Activated effector memory CD4-positive, alpha-beta T cell treated with anti-CD3 and anti-CD28 coated beads, Interleukin-2, amount 50 U/mL, for 16 hours (primary cell): ENCODE results near the gene WDHD1.
"Not testable (repeated sequence)": the region's sequence is repeated elsewhere in the genome, so short reads cannot be mapped to it uniquely, and the experiment has no call there.

ENCODE experiments used
- DNase-seq: peaks from one replicate; pipeline ENCODE4 v3.0.0-alpha.2; 2020

The WDHD1 gene

DNA sequence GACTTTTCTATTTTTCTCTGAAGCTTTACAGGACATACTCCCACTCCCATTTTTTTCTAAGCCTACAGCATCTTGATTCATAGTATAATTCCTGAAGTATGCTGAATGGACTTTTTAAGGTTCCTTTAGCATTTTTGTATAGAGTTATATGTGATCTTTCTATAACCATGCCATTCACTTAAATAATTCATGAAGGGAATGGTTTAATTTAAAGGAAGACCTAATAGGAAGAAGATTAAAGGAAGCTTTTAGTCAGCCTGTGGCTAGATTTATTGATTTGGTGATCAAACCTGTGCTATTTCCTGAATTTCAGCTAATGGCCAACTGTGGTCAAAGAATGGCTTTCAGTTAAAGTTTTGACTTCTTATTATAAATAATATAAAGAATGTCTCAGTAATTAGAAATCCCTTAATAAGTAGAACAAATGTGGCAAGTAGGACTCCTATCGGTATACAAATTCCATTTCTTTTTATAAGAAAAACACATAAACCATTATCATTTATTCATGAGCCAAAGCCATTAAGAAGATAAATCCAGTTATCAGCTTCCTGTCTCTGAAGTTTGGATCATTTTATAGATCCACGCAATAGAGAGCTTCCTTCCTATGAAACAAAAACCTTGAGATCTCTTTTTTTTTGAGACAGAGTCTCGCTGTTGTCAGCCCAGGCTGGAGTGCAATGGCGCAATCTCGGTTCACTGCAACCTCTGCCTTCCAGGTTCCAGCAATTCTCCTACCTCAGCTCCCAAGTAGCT is 20.6 kb upstream of the WDHD1 start:
- DNase-seq: no peak

DNA sequence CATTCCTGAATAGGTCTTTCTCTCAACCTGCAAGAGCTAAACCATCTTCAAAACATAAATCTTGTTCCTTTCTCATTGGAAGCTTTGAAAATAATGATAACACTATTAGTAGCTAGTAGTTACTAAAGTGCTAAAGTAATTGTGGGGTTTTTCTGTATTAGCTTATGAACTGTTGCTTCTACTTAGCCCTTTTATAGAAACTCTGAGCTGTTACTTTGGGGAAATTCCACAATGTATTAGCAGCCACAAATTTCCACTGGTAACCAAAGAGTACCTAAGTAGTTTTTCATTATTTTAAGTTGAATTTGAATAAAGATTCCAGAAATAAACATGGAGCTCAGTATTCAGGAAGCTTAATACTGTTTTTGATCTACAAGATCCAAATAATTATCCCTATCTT is 18.2 kb upstream of the WDHD1 start:
- DNase-seq: no peak

DNA sequence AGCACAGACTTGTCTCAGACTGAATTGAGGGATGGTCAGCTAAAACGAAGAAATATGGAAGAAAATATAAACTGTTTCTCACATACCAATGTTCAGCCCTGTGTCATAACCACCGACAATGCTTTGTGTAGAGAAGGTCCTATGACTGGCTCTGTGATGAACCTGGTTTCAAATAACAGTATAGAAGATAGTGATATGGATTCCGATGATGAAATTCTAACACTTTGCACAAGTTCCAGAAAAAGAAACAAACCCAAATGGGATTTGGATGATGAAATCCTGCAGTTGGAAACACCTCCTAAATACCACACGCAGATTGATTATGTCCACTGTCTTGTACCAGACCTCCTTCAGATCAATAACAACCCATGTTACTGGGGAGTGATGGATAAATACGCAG is 16.6 kb upstream of the WDHD1 start:
- no peak for DNase-seq

DNA sequence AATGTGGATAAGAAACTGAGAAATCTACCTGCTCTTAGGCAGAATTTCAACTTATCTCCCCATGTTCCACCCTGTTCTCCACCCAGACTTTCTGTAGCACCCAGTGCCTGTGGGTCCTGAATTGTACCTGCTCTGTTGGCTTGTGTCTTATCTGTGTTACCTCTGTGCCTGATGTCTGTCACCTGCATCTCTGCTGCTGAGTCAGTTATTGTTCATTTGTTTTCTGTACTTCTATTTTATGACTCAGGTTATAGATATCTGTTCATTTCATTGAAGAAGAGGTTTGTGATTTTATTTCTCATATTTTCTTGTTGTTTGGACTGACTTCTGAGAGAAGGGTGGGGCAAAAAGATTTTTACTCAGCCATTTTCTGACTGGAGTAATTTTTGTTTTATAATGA is 11.8 kb upstream of the WDHD1 start:
- DNase-seq: no peak

DNA sequence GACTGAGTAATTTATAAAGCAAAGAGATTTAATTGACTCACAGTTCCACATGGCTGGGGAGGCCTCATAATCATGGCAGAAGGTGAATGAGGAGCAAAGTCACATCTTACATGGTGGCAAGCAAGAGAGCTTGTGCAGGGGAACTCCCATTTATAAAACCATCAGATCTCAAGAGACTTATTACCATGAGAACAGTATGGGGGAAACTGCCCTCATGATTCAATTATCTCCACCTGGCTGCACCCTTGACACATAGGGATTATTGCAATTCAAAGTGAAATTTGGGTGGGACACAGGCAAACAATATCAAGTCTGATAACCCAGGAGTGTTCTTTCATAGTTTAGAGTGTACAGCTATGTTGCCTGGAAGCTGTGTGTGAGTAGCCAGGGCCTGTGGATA is 11.1 kb upstream of the WDHD1 start:
- DNase-seq: not testable (repeated sequence)

DNA sequence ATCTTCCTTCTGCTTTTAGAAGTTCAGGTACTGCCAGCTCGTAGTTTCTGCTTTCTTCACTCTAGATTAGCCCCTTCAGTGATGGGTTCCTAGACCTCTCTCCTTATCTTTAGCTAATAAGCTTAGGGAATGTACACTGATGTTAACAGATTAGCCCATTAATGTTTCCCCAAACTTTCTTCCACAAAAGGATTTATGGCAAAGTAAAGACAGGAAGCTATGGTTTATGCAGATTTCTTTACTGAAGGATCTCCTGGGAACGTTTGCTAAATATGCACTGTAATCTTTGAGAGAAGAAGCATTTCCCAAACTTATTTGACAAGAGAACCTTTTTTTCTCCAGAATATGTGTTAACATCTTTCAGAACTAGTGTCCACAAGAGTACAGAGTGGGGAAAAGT is 4.3 kb upstream of the WDHD1 start:
- no peak for DNase-seq

DNA sequence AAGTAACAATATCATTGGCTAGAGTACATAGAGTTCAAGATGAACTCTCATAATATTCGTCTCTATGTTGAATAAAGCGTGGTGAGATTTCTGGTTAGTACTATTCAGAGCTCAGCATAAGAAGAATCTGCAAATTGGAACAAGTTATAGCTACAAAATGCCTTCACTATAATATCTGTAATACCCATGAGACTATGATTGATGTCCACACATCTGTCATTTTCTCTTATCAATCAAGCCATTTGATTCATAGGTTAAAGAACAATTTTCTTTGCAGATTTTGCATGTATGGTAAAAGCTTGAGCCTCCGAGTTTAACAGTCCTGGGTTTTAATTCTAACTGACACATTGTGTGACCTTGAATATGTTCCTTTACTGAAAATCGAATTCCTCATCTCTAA is 1.6 kb upstream of the WDHD1 start:
- DNase-seq: no peak

DNA sequence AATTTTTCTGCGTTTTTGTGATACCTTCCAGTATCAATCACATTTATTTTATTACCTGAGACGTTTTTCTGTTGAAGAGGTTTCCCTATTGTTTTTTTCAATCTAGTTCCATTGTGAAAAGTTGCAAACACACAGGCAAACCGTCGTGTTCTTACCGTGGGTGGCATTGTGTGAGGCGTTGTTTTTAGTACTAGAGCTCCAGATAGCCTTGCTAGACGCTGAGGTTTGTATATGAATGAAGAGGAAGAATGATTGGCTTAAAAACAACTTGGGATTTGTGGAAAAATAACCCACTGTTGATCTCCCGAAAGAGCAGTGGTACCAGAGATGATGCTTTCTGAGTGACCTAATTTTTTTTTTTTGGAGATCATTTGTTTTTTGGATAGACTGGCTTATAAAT is 1.2 kb upstream of the WDHD1 start:
- no peak for DNase-seq

DNA sequence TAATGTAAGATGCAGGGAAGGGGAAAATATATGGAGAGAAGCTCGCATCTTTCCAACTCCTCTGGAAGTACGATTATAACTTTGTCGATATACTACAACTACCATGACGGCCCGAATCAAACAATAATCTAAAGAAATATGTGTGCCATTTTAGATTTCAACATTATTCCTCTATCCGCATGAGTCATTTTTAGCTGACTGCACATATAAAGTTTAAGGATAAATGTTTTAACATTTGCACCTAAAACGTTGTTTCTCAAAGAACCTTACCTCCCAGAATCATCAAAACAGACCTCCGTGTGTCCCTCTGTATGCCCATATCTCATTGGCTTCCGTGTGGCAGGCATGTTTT is 482 bp downstream of the WDHD1 start:
- no peak for DNase-seq

DNA sequence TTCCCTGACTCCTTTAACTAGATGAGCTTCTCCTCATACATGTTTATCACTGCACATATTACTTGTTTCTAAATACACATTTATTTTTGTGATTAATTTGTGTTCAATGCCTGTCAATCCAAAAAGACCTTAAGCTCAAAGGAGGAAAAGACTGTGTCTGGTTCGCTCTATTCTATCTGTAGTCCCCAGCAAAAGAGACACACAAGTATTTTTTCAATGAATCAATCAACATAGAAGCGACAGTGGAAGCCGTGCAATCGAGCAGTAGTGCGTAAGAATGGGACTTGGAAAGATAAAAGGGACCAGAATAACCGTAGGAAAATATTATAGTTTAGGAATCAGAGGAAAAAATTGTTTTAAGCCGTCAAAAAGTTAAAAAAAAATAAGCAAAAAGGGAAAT is 951 bp downstream of the WDHD1 start:
- no peak for DNase-seq

DNA sequence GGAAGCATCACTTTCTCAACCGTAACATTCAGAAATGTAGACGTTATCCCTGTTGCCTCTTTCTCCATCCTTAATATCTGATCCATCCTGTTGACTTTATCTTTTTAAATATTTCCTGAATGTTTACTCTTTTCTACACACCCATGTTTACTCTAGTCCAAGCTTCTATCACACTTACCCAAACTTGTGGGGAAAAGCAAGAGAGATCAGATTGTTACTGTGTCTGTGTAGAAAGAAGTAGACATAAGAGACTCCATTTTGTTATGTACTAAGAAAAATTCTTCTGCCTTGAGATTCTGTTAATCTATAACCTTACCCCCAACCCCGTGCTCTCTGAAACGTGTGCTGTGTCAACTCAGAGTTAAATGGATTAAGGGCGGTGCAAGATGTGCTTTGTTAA is 2.5 kb downstream of the WDHD1 start:
- DNase-seq: not testable (repeated sequence)

DNA sequence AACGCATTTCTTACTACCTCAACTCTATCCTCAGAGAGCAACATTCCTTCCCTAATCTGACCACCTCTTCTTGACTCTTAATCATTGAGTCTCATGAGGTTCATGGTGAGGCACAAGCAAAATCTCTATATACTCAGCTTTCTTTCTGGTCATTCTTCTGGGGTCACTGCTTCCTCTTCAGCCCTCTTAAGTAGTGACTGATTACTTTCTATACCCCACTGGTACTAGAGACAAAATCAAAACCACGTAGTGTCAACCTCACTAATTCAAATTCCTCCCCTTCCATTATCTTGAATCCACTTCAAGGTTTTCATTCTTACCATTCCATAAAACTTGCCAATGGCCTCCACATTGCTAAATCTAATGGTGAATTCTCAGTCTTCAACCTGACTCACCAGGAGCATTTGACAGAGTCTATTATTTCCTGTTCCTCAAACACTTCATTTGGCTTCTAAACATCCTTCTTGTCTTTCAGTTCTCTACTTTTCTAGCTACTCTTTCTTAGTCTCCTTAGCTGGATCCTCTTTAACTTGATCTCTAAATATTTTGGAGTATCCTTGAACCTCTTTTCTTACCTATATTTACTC is 6.8 kb downstream of the WDHD1 start:
- DNase-seq: no peak

DNA sequence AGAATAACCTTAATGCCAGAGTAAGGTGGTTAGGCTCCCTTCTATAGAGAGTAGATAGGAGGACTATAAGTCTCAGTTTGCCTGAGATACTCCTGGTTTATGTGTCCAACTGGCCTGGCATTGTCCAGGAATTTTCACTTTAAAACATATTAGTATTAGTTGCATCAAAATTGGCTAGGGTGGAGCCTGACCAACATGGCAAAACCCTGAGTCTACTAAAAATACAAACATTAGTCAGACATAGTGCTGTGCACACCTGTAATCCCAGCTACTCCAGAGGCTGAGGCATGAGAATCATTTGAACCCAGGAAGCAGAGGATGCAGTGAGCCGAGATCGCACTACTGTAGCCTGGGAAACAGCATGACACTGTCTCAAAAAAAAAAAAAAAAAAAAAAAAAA is 11.9 kb downstream of the WDHD1 start:
- DNase-seq: no peak

DNA sequence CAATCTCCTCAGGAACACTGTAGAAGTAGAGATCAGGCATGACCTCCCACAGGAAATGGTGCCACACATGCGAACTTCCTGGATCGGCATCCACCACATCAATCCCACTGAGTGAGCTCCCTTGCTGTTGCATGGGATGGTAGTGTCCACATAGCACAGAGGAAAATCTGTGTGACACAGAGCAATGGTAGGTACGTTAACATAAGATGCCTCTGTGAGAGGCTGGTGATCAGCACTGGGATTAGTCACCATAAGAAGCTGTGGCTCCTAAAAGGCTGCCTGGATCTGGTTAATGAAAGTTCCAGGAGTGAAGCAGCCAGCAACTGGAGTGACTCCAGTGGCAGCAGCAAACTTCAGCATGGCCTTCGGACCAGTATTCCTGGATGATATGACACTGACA is 21.8 kb downstream of the WDHD1 start:
- DNase-seq: no peak

DNA sequence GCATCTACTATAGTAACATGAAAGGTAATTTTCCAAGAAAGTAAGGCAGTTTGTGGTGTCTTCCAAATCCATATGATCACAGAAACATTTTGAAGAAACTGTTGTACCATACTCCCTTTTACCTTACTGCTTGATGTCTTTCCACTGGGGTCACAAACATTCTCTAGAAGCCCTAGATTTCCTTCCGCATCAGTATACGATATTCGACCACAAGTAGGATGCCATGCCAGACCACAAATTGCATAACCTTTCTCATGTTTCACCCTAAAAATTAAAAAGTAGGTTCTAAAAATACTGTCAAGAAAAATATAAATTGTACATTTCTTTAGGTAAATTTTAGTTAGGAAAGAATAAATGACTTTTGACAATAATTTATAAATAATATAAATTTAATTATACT is 26.5 kb downstream of the WDHD1 start:
- DNase-seq: no peak

DNA sequence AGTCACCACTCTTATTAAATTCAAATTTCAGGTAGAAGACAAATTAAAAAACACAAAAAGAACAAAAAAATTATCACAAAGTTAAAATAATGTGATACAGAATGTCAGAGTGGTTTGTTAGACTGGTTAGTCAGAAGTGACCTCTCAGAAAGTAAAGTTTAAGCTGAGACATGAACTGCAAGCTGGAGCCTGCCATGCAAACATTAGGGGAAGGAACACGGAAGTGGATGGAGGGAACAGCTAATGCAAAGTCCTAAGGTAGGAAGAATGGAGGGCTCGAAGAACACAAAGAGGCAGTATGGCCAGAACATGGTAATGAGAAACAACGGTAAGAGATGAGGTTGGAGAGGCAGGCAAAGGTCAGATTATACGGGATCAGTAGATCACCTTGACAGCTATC is 41.7 kb downstream of the WDHD1 start:
- DNase-seq: no peak

DNA sequence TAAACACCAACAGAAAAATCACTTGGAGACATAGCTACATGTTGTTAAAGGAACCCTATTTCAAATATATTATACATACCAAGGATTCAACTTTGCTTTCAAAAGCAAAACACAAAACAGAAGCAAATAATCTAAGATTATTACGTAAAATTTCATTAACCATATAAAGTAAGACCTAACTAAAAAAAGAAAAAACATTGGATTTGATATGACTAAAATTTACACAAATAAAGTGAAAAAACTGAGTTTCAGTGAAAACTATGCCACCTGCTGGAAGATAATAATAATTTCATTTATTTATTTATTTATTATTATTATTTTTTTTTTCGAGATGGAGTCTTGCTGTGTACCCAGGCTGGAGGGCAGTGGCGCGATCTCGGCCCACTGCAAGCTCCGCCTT is 45.2 kb downstream of the WDHD1 start:
- no peak for DNase-seq

DNA sequence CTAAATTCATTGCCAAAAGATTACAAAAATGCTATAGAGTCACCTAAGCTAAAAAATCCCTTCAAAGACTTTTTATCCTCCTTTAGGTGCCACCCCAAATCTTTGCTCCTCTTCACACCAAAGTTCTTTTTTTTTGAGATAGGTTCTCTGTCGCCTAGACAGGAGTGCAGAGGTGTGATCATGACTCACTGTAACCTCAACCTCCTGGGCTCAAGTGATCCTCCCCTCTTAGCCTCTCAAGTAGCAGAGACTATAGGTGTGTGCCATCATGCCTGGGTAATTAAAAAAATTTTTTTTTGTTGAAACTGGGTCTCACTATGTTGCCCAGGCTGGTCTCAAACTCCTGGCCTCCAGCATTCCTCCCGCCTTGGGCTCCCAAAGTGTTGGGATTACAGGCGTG is 47.9 kb downstream of the WDHD1 start:
- no peak for DNase-seq

DNA sequence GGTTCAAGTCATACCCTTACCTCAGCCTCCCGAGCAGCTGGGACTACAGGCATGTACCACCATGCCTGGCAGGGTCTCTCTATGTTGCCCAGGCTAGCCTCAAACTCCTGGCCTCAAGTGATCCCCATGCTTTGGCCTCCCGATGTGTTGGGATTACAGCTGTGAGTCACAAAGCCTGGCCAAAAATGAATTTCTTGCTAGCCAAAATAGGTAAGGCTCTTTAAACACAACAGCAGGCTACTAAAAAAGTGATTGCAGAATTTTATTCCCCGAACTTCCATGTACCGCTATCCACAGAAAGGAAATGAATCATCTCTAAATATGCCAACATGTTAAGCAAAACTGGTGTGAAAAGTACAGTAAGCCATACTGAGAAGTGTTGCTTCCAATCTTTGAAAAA is 50.6 kb downstream of the WDHD1 start:
- DNase-seq: no peak

DNA sequence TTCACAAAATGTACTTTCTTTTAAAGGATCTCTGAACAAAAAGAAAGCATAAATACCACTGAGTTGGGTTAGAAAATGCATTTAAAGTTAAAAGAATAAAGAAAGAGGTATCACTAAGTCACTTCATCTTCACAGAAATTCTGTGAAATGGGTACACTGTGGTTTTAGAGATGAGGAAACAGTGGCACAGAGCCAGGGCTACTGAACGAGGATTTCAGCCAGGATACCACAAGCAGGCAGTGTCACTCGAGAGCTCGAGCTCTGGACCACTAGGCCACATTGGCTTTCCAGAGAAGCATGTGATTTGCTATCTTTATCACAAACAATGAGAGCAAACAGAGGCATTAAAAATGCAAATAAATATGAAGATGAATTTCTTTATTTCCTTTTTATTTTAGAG is 51.0 kb downstream of the WDHD1 start:
- no peak for DNase-seq

DNA sequence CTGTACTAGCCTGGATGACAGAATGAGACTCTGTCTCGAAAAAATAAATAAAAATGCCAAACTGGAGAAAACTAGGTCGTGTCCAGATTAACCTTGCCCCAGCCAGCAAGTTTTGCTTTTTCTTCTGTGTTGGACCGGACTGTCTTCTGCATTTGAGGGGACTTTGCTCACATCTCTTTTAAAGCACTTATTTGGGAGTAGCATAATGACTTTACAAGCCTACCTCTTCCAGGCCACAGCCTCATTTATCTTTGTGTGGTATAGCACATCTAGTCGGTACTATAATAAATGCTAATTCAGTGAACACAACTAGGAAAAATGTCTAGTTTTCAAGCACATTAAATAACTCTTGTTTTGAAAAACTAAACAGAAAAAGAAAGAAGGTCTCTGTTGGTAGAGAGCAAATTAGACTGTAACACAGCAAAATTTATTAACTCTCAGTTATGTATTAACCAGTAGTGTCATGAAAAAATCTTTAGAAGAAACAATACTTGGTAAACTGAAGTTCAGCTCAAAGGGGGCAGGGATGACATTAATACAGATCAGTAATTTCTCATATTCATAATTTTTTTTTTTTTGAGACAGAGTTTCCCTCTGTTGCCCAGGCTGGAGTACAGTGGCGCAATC is 52.0 kb downstream of the WDHD1 start:
- no peak for DNase-seq

DNA sequence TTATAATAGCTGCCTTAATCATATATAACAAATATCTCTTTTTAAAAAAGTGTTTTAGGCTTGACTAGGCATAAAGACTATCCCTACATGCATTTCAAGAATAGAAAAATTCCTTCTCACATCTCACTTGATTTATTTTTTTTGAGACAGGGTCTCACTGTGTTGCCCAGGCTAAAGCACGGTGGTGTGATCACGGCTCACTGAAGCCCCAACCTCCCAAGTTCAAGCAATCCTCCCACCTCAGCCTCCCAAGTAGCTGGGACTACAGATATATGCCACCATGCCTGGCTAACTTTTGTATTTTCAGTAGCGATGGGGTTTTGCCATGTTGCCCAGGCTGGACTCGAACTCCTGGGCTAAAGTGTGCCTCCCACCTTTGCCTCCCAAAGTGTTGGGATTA is 59.4 kb downstream of the WDHD1 start:
- no peak for DNase-seq

DNA sequence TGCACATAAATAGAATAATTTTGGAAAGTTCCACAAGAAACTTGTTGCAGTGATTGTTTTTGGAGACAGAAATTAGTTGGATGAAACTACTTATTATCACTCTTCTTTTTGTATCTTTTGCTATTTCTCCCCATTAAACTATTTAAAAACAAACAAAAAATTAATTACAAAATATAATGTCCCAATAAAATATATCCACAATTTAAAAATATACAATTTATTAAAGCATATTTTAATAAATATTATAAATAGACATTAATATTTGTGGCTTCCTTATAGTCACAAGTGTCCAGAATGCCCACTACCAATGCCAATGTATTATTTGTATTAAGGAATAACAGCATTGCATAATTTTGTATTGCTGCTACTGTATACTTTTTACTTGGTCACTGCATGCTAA is 71.8 kb downstream of the WDHD1 start:
- DNase-seq: no peak

DNA sequence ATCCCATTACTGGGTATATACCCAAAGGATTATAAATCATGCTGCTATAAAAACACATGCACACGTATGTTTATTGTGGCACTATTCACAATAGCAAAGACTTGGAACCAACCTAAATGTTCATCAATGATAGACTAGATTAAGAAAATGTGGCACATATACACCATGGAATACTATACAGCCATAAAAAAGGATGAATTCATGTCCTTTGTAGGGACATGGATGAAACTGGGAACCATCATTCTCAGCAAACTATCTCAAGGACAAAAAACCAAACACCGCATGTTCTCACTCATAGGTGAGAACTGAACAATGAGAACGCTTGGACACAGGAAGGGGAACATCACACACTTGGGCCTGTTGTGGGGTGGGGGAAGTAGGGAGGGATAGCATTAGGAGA is 73.3 kb downstream of the WDHD1 start:
- not testable (repeated sequence) for DNase-seq

DNA sequence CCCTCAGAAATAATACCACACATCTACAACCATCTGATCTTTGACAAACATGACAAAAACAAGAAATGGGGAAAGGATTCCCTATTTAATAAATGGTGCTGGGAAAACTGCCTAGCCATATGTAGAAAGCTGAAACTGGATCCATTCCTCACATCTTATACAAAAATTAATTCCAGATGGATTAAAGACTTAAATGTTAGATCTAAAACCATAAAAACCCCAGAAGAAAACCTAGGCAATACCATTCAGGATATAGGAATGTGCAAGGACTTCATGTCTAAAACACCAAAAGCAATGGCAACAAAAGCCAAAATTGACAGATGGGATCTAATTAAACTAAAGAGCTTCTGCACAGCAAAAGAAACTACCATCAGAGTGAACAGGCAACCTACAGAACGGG is 74.1 kb downstream of the WDHD1 start:
- DNase-seq: not testable (repeated sequence)
